Neural crest cell (in vitro differentiated cells): ENCODE measurements around the gene SLC22A4. TPM values are rescaled to one million over a fixed set of nuclear protein-coding genes. Genes with fewer than 3 reads are reported as not detected.

Source experiments
- DNase-seq: peaks from one replicate; pipeline ENCODE4 v3.0.0; 2021; ENCODE audit warnings: low read depth, mixed read lengths, low spot score
- H3K27ac Mint-ChIP-seq: one replicate; pipeline ENCODE4 v1.8.0; 2021; ENCODE audit warnings: mild to moderate bottlenecking, mixed read lengths; ENCODE audit not compliant: unreplicated experiment
- H3K27me3 Mint-ChIP-seq: 2 replicates; pipeline ENCODE4 v1.8.0; 2021; ENCODE audit warnings: low read depth, mild to moderate bottlenecking, mixed read lengths
- H3K36me3 Mint-ChIP-seq: 2 replicates; pipeline ENCODE4 v1.8.0; 2021; ENCODE audit warnings: low read depth, mild to moderate bottlenecking, mixed read lengths
- H3K4me1 Mint-ChIP-seq: 2 replicates; pipeline ENCODE4 v1.8.0; 2021; ENCODE audit warnings: mixed read lengths
- H3K4me3 Mint-ChIP-seq: one replicate; pipeline ENCODE4 v1.8.0; 2021; ENCODE audit warnings: mild to moderate bottlenecking, mixed read lengths
- H3K9me3 Mint-ChIP-seq: 2 replicates; pipeline ENCODE4 v1.8.0; 2021; ENCODE audit warnings: mixed read lengths
- CTCF ChIP-seq: fragments of 200-600 bp; sonication (generic); conservative IDR thresholded peaks from 2 replicates; pipeline ENCODE4 v1.5.0; 2021; ENCODE audit warnings: antibody characterized with exemption, mild to moderate bottlenecking
- total RNA-seq: library from RNA; stranded (reverse); gene quantifications from 2 replicates; pipeline ENCODE4 v1.2.1, GENCODE V29; 2021

The SLC22A4 gene
- total RNA-seq, 1 donor from 2014 or later: 0.47 TPM

- Mint-ChIP-seq H3K27ac (no peak overlapping the region), H3K9me3 (peaks cover 3% of the 10 kb centered on the region), H3K36me3 (peaks cover 7% of the 10 kb centered on the region), H3K4me1 (peaks cover 4% of the 10 kb centered on the region), H3K4me3 (no peak overlapping the region), H3K27me3 (no peaks in the 10 kb centered on the region)
- no peak for TF ChIP-seq CTCF
- no peak for DNase-seq
These were observed 70.1 kb downstream of the SLC22A4 start for GRCh38 chr5:132364319-132364718.

DNA sequence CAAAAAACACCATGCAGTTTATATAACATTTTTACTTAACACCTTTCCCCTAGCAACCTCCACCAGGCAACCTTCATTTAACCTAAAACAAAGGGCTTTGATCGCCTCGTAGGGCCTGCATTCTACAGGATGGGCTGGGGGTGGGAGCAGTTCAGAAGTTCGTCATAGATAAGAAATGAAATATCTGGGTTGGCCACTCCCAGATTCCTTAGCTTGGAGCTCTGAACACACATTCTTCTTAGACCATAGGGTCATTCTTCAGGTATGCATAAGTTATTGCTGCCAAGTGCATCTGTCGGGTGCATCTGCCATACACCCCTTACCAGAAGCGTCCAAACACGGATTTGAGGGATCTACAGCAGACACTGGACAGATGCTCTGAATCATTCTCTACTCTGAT lies 71.0 kb downstream of the SLC22A4 start:
- Mint-ChIP-seq H3K4me3 (no peak overlapping the region), H3K27me3 (no peaks in the 10 kb centered on the region), H3K9me3 (peaks cover 3% of the 10 kb centered on the region), H3K4me1 (peaks cover 4% of the 10 kb centered on the region), H3K36me3 (peaks cover 7% of the 10 kb centered on the region), H3K27ac (no peak overlapping the region)
- TF ChIP-seq CTCF: no peak
- no peak for DNase-seq

- no peaks in the 10 kb centered on the region for H3K9me3 Mint-ChIP-seq
- H3K27me3 Mint-ChIP-seq: peaks cover 10% of the 10 kb centered on the region
- H3K27ac Mint-ChIP-seq: no peak overlapping the region
- no peak for DNase-seq
- peaks cover 4% of the 10 kb centered on the region for H3K4me1 Mint-ChIP-seq
- TF ChIP-seq CTCF: no peak
- no peaks in the 10 kb centered on the region for H3K36me3 Mint-ChIP-seq
- H3K4me3 Mint-ChIP-seq: peak overlapping the region; percentile 58
These were observed 74.0 kb downstream of the SLC22A4 start for GRCh38 chr5:132368186-132368585.

DNA sequence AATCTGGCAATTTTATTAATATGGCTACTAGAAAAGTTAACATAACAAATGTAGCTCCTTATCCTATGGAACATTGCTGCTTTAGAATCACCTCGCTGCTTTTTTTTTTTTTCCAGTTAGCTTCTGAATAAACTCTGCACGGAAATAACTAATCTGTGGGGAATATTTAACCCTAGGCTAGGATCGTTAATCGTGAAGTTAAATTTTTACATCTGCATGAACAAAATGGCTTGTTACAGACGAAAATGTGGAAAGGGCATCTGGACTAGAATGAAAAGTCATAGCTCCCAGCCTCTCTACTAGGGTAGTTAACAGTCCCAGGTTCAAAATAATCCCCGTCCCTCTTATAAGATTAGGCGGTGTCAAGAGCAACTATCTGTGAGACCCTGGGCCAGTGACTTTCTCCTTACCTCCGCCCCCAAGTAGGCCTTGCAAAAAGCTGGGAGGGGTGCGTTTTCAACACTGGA lies 74.8 kb downstream of the SLC22A4 start:
- H3K36me3 Mint-ChIP-seq: no peaks in the 10 kb centered on the region
- peaks cover 4% of the 10 kb centered on the region for H3K4me1 Mint-ChIP-seq
- no peak for DNase-seq
- H3K27ac Mint-ChIP-seq: no peak overlapping the region
- peaks cover 10% of the 10 kb centered on the region for H3K27me3 Mint-ChIP-seq
- H3K9me3 Mint-ChIP-seq: no peaks in the 10 kb centered on the region
- peak; percentile 11 for TF ChIP-seq CTCF
- H3K4me3 Mint-ChIP-seq: peak overlapping the region; percentile 76

- Mint-ChIP-seq H3K9me3 (no peaks in the 10 kb centered on the region), H3K4me1 (peaks cover 4% of the 10 kb centered on the region), H3K4me3 (peak within 1 kb of the TSS; percentile 79), H3K36me3 (no peaks in the 10 kb centered on the region), H3K27me3 (peaks cover 10% of the 10 kb centered on the region), H3K27ac (no peak within 1 kb of the TSS)
- DNase-seq: peak; percentile 63
- TF ChIP-seq CTCF: no peak
These were observed 75.4 kb downstream of the SLC22A4 start, which contains the start of gene SLC22A5 for GRCh38 chr5:132369474-132370180. Gene SLC22A5 (plus strand): TSS chr5:132369710. CDS start chr5:132369973, 263 bp downstream.
